HG02970 (cell line): ENCODE data around the gene LOXHD1.

Experiments used
- ATAC-seq: cut with Tn5 transposase; IDR thresholded peaks from one replicate; pipeline ENCODE4 v1.9.1; 2021; ENCODE audit warnings: mild to moderate bottlenecking, moderate library complexity, moderate number of reproducible peaks; ENCODE audit not compliant: unreplicated experiment, low FRiP score

The LOXHD1 gene

GRCh38 chr18:46657115-46657955 lies at the start of gene LOXHD1:
Gene LOXHD1 (minus strand): TSS chr18:46657220. CDS start chr18:46657033, 187 bp downstream.
- no peak for ATAC-seq

GRCh38 chr18:46705521-46705920 lies 48.5 kb upstream of the LOXHD1 start:
- ATAC-seq = no peak

- no peak for ATAC-seq
Measured at GRCh38 chr18:46704816-46705215, 47.8 kb upstream of the LOXHD1 start.

- ATAC-seq = no peak
Measured at GRCh38 chr18:46704189-46704588, 47.2 kb upstream of the LOXHD1 start.

- ATAC-seq = no peak
Measured at GRCh38 chr18:46702471-46702870, 45.5 kb upstream of the LOXHD1 start.

GRCh38 chr18:46700066-46700824 lies 43.2 kb upstream of the LOXHD1 start:
- ATAC-seq = no peak

- ATAC-seq = no peak
Measured at GRCh38 chr18:46696702-46697101, 39.7 kb upstream of the LOXHD1 start.

GRCh38 chr18:46696268-46696667 lies 39.2 kb upstream of the LOXHD1 start:
- ATAC-seq = no peak

- no peak for ATAC-seq
Measured at GRCh38 chr18:46693996-46694395, 37.0 kb upstream of the LOXHD1 start.

GRCh38 chr18:46688853-46689525 lies 32.0 kb upstream of the LOXHD1 start:
- no peak for ATAC-seq

GRCh38 chr18:46686186-46686585 lies 29.2 kb upstream of the LOXHD1 start:
- no peak for ATAC-seq

GRCh38 chr18:46683252-46683651 lies 26.2 kb upstream of the LOXHD1 start:
- ATAC-seq = no peak

- ATAC-seq = no peak
Measured at GRCh38 chr18:46680784-46681695, 24.0 kb upstream of the LOXHD1 start.

- ATAC-seq = no peak
Measured at GRCh38 chr18:46679846-46680598, 23.0 kb upstream of the LOXHD1 start.

GRCh38 chr18:46678785-46679399 lies 21.9 kb upstream of the LOXHD1 start:
- ATAC-seq = no peak

- ATAC-seq = no peak
Measured at GRCh38 chr18:46678041-46678440, 21.0 kb upstream of the LOXHD1 start.

GRCh38 chr18:46677611-46678010 lies 20.6 kb upstream of the LOXHD1 start:
- ATAC-seq = no peak

GRCh38 chr18:46676182-46676835 lies 19.3 kb upstream of the LOXHD1 start:
- no peak for ATAC-seq
